GM12801 (cell line): ENCODE data around the gene NMNAT2.

Source experiments
- TF ChIP-seq, protein P1 (sequence below): IDR thresholded peaks from one replicate; pipeline ENCODE4 v1.5.1; 2011; ENCODE audit warnings: control low read depth; ENCODE audit not compliant: insufficient read length; ENCODE audit errors: extremely low read depth

Gene NMNAT2

DNA sequence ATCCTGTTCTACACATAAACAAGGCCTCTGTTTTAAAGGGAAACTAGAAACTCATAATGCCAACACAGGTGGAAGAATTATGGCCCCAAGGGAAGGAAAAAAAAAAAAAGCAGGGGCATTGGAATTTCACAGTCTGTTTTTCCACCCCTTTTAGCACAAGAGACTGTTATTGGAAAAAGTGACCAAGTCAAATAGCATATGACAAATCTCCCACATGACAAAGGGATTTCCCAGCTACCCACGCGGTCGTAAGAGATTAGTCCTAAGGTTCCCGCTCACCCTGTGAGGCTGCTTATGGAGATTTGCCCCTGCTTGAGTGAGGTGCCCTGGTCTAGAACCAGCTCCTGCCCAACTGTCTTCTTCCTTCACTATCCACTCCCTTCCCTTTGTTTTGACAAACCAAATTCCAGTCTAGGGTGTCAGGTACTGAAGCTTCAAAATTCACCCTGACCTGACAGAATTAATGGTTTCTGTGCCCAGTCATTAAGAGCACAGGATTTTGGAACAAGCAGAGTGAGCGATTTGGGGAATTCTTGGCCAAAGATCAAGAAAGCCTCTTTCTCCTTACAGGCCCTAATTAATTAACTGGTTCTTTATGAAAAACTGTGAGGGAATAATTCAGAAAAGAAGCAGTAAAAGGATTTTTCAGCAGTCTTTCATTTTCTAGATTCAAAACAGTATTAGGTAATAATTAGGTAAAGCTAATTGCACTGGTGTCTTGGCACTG lies 107.3 kb downstream of the NMNAT2 start:
- TF ChIP-seq, protein P1, sequence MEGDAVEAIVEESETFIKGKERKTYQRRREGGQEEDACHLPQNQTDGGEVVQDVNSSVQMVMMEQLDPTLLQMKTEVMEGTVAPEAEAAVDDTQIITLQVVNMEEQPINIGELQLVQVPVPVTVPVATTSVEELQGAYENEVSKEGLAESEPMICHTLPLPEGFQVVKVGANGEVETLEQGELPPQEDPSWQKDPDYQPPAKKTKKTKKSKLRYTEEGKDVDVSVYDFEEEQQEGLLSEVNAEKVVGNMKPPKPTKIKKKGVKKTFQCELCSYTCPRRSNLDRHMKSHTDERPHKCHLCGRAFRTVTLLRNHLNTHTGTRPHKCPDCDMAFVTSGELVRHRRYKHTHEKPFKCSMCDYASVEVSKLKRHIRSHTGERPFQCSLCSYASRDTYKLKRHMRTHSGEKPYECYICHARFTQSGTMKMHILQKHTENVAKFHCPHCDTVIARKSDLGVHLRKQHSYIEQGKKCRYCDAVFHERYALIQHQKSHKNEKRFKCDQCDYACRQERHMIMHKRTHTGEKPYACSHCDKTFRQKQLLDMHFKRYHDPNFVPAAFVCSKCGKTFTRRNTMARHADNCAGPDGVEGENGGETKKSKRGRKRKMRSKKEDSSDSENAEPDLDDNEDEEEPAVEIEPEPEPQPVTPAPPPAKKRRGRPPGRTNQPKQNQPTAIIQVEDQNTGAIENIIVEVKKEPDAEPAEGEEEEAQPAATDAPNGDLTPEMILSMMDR: no peak

DNA sequence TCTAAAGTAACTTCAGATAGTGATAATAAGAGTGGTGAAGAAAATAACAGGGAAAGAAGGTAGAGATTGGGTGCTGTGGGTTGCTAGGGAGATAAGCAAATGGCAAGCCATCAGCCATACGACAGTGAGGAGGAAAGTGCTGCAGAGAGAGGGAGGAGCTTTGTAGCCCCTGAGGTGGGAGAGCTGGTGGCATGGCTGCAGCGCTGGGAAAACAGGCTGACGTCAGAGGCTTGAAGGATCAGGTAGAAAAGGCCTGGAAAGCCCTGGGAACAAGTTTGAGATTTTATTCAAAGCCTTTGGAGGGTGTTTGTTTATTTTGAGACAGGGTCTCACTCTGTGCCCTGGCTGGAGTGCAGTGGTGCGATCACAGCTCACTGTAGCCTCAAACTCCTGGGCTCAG lies 109.5 kb downstream of the NMNAT2 start:
- TF ChIP-seq, protein P1: no peak

DNA sequence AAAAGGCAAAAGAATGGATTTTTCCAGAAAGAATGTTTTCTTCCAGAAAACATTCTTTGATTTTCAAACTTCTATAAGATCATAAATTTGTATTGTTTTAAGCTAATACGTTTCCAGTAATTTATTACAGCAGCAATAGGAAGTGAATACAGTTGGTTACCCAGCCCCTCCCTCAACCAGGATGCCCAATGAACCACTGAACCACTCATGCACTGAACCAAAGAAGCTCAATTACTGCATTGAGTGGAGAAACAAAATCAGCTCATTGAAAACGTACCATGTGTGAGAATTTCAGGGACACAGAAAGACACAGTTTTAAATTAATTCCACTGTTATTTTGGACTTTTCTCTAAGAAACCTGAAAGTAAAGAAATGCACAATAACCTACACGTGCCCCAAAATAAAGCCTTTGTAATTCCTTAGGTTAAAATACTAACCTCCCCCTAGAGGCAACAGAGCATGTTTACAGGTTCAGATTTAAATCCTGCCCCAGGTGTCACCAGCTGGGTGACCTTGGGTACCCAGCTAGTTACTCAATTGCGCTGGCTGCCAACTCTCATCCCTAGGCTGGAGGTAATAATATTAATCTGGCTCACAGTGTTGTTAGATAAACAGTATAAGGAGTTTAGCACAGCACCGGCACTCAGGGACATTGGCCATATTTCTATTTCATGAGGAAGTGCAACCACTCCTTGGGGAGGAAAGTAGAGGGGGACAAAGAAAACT lies 111.7 kb downstream of the NMNAT2 start:
- TF ChIP-seq, protein P1: no peak

DNA sequence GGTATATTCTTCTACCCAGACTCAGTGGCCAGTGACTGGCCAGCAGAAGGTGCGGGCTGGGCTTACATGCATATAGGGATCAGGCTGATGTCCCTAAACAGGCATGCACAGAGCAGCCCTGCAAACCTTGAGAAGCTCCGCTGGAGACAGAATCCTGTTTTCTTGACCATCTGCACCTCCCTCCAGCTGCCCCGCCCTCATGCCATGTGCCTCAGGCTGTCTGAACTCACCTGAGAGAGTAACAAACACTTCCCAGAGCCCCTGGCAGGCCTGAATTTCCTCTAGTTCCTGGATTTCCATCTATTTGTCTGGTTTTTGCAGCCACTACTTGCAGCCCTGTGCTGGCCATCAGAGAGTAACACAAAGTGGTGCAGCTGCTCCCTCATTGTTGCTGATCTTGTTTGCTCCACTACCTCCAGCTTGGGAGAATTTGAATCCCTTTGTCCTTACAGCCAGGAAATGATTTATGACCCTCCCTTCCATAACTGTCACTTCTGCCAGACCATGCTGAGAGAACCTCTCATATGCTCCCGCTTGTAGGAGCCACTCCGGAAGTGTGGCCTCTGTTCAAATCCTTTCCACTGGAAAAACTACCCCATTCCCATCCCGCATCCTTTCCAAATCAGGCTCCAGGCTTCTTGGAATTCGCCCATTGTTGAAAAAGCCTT lies 113.6 kb downstream of the NMNAT2 start:
- TF ChIP-seq, protein P1: no peak

DNA sequence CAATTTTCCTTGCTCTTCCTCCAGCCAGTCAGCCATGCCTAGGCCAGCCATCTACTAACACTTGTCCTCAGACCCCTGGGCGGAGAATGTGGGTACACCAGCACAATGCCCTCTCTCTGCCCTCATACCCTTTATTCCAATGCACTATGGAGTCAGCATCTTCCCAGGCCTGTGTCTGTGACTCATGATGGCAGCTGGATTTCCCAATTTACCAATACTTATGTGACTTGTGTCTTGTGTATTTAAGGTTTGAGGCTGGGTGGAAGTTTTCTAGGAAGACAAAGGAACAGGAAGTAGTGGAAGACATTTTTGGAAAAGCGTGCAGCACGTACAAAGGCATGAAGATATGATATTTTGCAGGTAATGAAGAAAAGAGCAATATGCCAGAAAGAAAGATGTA lies 114.3 kb downstream of the NMNAT2 start:
- TF ChIP-seq, protein P1: no peak

DNA sequence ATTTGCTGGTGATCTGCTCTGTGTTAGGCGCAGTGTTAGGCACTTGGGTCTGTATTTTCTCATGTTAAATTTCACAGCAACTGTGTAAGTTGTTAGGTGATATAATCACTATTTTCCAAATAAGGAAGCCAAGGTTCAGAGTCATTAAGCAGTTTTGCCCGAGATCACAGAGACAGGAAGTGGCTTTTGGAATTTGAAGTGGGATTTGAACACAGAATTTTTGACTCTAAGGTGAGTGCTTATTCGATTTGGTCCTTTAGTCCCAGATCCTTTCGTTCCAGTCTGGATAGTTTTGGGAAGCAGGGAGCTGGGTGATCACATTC lies 114.9 kb downstream of the NMNAT2 start:
- TF ChIP-seq, protein P1: no peak

DNA sequence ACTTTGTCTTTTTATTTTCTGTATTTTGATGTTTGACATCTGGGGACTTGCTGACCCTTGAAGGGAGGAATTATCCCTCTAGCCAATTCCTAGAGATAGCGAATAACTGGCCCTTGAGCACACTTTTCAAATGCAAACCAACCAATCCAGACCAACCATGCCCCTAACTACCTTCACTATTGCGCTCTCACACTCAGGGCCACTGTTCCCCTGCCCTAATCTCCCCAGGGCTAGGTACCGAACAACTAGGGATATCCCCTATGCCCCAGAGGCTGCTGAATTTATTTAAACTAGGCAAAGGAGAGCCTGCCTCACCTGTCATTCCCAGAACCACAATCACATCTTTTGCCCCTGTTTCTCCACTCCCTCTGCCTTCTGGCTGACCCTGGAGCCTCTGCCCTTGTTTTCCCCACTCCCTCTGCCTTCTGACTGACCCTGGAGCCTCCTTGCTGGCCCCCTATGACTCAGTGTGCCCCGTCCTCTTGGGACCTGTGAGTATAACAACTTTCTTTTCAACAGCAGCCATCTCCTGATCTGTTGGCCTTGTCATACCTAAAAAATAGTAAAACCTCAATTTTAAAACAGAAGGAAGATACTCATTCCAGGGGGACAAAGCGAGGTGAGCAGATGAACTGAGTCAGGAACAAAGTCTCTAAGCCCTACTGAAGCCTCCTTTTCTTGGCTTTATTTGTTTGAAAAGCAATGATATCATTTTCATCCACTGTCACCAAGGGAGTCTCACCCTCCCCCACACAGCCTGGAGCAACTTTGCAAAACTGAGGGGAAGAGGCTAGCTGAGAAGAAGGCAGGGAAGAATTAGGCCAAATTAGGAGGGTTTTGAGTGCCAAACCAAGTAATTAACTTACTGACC lies 115.5 kb downstream of the NMNAT2 start:
- TF ChIP-seq, protein P1: no peak
